ENCODE data around the gene PDE10A.

- TF ChIP-seq, protein P1, sequence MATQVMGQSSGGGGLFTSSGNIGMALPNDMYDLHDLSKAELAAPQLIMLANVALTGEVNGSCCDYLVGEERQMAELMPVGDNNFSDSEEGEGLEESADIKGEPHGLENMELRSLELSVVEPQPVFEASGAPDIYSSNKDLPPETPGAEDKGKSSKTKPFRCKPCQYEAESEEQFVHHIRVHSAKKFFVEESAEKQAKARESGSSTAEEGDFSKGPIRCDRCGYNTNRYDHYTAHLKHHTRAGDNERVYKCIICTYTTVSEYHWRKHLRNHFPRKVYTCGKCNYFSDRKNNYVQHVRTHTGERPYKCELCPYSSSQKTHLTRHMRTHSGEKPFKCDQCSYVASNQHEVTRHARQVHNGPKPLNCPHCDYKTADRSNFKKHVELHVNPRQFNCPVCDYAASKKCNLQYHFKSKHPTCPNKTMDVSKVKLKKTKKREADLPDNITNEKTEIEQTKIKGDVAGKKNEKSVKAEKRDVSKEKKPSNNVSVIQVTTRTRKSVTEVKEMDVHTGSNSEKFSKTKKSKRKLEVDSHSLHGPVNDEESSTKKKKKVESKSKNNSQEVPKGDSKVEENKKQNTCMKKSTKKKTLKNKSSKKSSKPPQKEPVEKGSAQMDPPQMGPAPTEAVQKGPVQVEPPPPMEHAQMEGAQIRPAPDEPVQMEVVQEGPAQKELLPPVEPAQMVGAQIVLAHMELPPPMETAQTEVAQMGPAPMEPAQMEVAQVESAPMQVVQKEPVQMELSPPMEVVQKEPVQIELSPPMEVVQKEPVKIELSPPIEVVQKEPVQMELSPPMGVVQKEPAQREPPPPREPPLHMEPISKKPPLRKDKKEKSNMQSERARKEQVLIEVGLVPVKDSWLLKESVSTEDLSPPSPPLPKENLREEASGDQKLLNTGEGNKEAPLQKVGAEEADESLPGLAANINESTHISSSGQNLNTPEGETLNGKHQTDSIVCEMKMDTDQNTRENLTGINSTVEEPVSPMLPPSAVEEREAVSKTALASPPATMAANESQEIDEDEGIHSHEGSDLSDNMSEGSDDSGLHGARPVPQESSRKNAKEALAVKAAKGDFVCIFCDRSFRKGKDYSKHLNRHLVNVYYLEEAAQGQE (IDR thresholded peaks at IDR 0.05; ENCODE audit: insufficient read depth in 1 of 2, low read depth in 2 of 2, low read length in 2 of 2), result no peak
- no peak for TF ChIP-seq POLR2AphosphoS5 (IDR thresholded peaks at IDR 0.05; ENCODE audit: low read depth, low read length)
- no peak for TF ChIP-seq TAF1 (IDR thresholded peaks at IDR 0.05; ENCODE audit: borderline replicate concordance, insufficient read depth, low read length)
- no peak for TF ChIP-seq SIN3A (IDR thresholded peaks at IDR 0.05; ENCODE audit: borderline replicate concordance, insufficient read depth, low read length)
- no peak for TF ChIP-seq FOXP2 (optimal IDR thresholded peaks at IDR 0.05; ENCODE audit: borderline replicate concordance, extremely low read depth, extremely low read length, insufficient read depth)
Measured at GRCh38 chr6:165605182-165605875, 57.7 kb downstream of the PDE10A start.

Data from PFSK-1 (cell line).